GM10266 (cell line): ENCODE results near the gene CYP2U1.

Experiments used
- DNase-seq: peaks from one replicate; pipeline ENCODE4 v3.0.0; 2012; ENCODE audit errors: extremely low spot score
- CTCF ChIP-seq: IDR thresholded peaks from 2 replicates; pipeline ENCODE4 v1.5.1; 2012; ENCODE audit warnings: mild to moderate bottlenecking, low read depth; ENCODE audit not compliant: control insufficient read depth, insufficient read depth; ENCODE audit errors: missing control alignments

Gene CYP2U1

GRCh38 chr4:107930821-107931774, at the start of gene CYP2U1:
Gene CYP2U1, plus strand, starts transcription at chr4:107931549. Its CDS starts 95 bp downstream, at chr4:107931644.
- no peak for TF ChIP-seq CTCF
- DNase-seq = peak; percentile 90

GRCh38 chr4:107885865-107886264, 45.5 kb upstream of the CYP2U1 start:
- DNase-seq = no peak
- TF ChIP-seq CTCF = no peak

- no peak for TF ChIP-seq CTCF
- no peak for DNase-seq
Measured at GRCh38 chr4:107888237-107888636, 43.1 kb upstream of the CYP2U1 start.

GRCh38 chr4:107890779-107891178, 40.6 kb upstream of the CYP2U1 start:
- no peak for DNase-seq
- no peak for TF ChIP-seq CTCF

- no peak for TF ChIP-seq CTCF
- no peak for DNase-seq
Measured at GRCh38 chr4:107891299-107891698, 40.0 kb upstream of the CYP2U1 start.

- TF ChIP-seq CTCF = no peak
- no peak for DNase-seq
Measured at GRCh38 chr4:107893171-107894137, 37.9 kb upstream of the CYP2U1 start.
